ENCODE measurements around the gene METTL14. TPM values are rescaled to one million over a fixed set of nuclear protein-coding genes. Genes with fewer than 3 reads are reported as not detected.

METTL14 gene
- total RNA-seq, 1 experiment from 2014 or later = 8.3 TPM

DNA sequence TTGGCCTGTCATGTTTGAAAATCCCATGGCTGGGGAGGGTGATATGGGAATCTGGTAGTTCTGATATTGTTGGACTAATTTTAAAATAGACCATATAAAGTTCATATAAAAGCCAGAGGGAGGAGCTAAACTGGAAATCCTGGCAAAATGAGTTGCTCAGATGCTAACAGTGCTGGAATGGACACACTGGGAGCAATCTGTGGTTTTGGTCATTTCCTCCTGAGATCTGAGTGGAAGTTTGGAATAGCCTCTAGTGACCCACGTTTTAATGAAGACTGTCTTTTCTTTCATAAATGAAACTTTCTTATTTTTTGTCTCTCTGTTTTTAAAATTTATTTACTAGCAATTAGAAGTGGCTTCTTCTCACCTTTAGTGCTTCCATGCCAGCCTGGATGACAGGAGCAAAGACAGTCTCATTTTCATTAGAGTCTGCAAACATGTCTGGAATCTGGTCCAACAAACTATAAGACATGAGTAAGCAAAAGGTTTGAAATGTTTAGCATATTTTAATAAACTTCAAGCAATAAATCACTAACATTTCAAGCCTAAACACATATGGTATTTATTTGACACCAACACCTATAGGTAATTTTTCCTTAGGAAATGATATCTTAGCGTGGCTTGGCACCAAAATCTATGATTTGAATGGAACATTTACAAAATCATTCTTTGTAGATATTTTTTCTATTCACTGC, 66.6 kb downstream of the METTL14 start:
- DNase-seq = no peak
- Histone ChIP-seq H3K36me3 (peaks cover 37% of the 10 kb centered on the region), H3K4me3 (no peak overlapping the region), H3K27me3 (no peaks in the 10 kb centered on the region), H3K9me3 (no peaks in the 10 kb centered on the region)

GRCh38 chr4:118752551-118752950, 67.4 kb downstream of the METTL14 start:
- H3K4me3 ChIP-seq = no peak overlapping the region
- H3K9me3 ChIP-seq = no peaks in the 10 kb centered on the region
- DNase-seq = no peak
- H3K27me3 ChIP-seq = no peaks in the 10 kb centered on the region
- peaks cover 41% of the 10 kb centered on the region for H3K36me3 ChIP-seq

- H3K4me3 ChIP-seq = no peak overlapping the region
- DNase-seq = no peak
- no peaks in the 10 kb centered on the region for H3K9me3 ChIP-seq
- H3K27me3 ChIP-seq = no peaks in the 10 kb centered on the region
- H3K36me3 ChIP-seq = peaks cover 41% of the 10 kb centered on the region
Measured at GRCh38 chr4:118753096-118753495, 67.9 kb downstream of the METTL14 start.

DNA sequence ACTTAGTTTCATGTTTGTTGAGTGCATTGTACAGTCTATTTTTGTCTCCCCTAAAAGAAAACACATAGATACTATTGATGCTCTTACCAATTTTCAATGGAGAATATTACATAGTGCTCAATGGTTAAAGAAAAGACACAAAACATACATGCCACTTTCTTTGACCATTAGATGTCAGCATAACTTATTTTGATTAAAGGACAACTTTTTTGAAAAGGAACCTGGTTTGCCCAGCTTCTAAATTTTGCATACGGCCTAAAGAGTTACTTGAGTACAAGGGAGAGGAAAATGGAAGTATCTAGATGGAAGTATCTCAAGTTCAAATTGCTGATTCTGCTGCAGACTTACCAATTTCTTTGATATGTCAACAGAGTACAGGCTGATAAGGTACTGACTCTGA, 68.5 kb downstream of the METTL14 start:
- no peak for DNase-seq
- no peaks in the 10 kb centered on the region for H3K27me3 ChIP-seq
- no peak overlapping the region for H3K4me3 ChIP-seq
- H3K36me3 ChIP-seq = peaks cover 45% of the 10 kb centered on the region
- H3K9me3 ChIP-seq = no peaks in the 10 kb centered on the region

GRCh38 chr4:118754890-118755289, 69.7 kb downstream of the METTL14 start:
- H3K27me3 ChIP-seq = no peaks in the 10 kb centered on the region
- DNase-seq = no peak
- no peak overlapping the region for H3K4me3 ChIP-seq
- no peaks in the 10 kb centered on the region for H3K9me3 ChIP-seq
- H3K36me3 ChIP-seq = peaks cover 50% of the 10 kb centered on the region

GRCh38 chr4:118755438-118756226, 70.4 kb downstream of the METTL14 start:
- Histone ChIP-seq H3K9me3 (no peaks in the 10 kb centered on the region), H3K27me3 (no peaks in the 10 kb centered on the region), H3K4me3 (no peak overlapping the region), H3K36me3 (peaks cover 48% of the 10 kb centered on the region)
- DNase-seq = no peak

DNA sequence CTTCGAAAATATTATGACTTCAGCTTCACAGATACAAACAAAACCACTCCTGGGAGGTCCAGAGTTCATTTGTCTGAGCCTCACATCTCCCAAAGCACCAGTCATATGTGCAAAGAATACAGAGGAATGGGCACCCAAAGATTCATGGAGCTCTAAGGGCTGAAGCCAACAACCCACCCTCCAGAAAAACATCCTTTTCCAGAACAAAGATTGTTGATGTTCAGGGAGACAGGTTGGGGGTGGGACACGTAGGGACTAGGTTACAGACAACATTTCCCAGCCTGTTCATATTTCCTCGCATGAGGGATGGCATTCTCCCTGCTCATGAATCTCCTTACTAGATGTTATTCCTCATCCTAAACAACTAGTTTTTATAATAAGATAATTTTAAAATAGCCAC, 71.2 kb downstream of the METTL14 start:
- Histone ChIP-seq H3K4me3 (no peak overlapping the region), H3K27me3 (no peaks in the 10 kb centered on the region), H3K36me3 (peaks cover 50% of the 10 kb centered on the region), H3K9me3 (no peaks in the 10 kb centered on the region)
- no peak for DNase-seq

- H3K4me3 ChIP-seq = no peak overlapping the region
- no peaks in the 10 kb centered on the region for H3K27me3 ChIP-seq
- no peaks in the 10 kb centered on the region for H3K9me3 ChIP-seq
- no peak for DNase-seq
- peaks cover 47% of the 10 kb centered on the region for H3K36me3 ChIP-seq
Measured at GRCh38 chr4:118756958-118757357, 71.8 kb downstream of the METTL14 start.

GRCh38 chr4:118757761-118758251, 72.6 kb downstream of the METTL14 start:
- no peaks in the 10 kb centered on the region for H3K27me3 ChIP-seq
- H3K36me3 ChIP-seq = peaks cover 47% of the 10 kb centered on the region
- H3K4me3 ChIP-seq = no peak overlapping the region
- no peak for DNase-seq
- H3K9me3 ChIP-seq = no peaks in the 10 kb centered on the region

- H3K36me3 ChIP-seq = peaks cover 49% of the 10 kb centered on the region
- H3K27me3 ChIP-seq = no peaks in the 10 kb centered on the region
- no peaks in the 10 kb centered on the region for H3K9me3 ChIP-seq
- DNase-seq = no peak
- no peak overlapping the region for H3K4me3 ChIP-seq
Measured at GRCh38 chr4:118758293-118758692, 73.1 kb downstream of the METTL14 start.

GRCh38 chr4:118759481-118759880, 74.3 kb downstream of the METTL14 start:
- DNase-seq = no peak
- Histone ChIP-seq H3K36me3 (peaks cover 51% of the 10 kb centered on the region), H3K4me3 (no peak overlapping the region), H3K27me3 (no peaks in the 10 kb centered on the region), H3K9me3 (no peaks in the 10 kb centered on the region)

DNA sequence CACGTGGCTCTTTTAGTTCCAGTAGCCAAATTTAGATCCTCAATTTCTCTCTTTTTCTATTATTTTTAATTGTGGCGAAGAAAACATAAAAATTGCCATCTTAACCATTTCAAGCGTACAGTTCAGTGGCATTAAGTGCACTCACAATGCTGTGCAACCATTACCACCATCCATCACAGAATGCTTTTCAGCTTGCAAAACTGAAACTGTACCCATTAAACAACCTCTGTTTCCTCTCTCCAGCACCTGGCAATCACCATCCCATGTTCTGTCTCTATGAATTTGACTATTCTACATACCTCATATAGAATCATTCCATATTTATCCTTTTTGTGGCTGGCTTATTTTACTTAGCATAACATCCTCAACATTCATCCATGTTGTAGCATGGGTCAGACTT, 74.9 kb downstream of the METTL14 start:
- no peak for DNase-seq
- H3K9me3 ChIP-seq = no peaks in the 10 kb centered on the region
- no peak overlapping the region for H3K4me3 ChIP-seq
- H3K36me3 ChIP-seq = peaks cover 57% of the 10 kb centered on the region
- no peaks in the 10 kb centered on the region for H3K27me3 ChIP-seq

DNA sequence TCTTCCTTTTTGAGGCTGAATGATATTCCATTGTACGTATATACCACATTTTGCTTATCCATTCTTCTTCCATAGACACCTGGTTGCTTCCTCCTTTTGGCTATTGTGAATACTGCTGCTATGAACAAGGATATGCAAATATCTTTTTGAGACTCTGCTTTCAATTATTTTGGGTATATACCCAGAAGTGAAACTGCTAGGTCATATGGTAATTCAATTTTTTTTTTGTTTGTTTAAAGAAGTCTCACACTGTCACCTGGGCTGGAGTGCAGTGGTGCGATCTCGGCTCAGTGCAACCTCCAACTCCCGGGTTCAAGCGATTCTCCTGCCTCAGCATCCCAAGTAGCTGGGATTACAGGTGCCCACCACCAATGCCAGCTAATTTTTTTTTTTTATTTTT, 75.3 kb downstream of the METTL14 start:
- Histone ChIP-seq H3K36me3 (peaks cover 57% of the 10 kb centered on the region), H3K9me3 (no peaks in the 10 kb centered on the region), H3K27me3 (no peaks in the 10 kb centered on the region), H3K4me3 (no peak overlapping the region)
- DNase-seq = no peak

DNA sequence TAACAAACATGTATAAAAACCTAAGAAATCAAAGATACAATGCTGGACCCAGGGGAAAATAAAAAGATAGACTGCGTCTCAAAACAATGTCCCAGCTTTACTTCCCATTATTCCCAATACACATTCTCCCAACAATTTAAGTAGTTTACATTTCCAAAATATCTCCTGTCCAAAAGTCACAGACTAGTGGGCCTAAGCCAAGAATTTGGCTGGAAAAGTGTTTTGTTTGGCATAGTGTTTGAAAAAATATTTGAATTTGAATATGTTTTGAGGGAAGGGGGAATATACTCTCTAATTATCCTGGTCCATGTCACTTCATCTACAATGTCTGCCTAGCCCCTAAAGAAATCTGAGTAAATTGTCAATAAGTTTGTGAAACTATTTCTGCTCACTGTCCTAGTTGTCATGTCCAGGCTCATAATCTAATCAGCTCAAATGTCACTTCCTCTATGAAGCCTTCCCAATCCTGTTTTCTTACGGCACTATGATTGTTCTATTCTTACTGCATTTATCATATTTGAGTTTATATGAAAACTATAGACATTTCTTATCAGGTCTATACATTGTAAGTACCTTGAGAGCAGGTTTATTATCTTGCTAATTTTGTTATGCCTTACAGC, 76.3 kb downstream of the METTL14 start:
- no peak for DNase-seq
- Histone ChIP-seq H3K9me3 (no peaks in the 10 kb centered on the region), H3K4me3 (no peak overlapping the region), H3K36me3 (peaks cover 62% of the 10 kb centered on the region), H3K27me3 (no peaks in the 10 kb centered on the region)

- H3K27me3 ChIP-seq = no peaks in the 10 kb centered on the region
- H3K36me3 ChIP-seq = peaks cover 67% of the 10 kb centered on the region
- no peak for DNase-seq
- no peak overlapping the region for H3K4me3 ChIP-seq
- no peaks in the 10 kb centered on the region for H3K9me3 ChIP-seq
Measured at GRCh38 chr4:118762155-118762554, 77.0 kb downstream of the METTL14 start.

DNA sequence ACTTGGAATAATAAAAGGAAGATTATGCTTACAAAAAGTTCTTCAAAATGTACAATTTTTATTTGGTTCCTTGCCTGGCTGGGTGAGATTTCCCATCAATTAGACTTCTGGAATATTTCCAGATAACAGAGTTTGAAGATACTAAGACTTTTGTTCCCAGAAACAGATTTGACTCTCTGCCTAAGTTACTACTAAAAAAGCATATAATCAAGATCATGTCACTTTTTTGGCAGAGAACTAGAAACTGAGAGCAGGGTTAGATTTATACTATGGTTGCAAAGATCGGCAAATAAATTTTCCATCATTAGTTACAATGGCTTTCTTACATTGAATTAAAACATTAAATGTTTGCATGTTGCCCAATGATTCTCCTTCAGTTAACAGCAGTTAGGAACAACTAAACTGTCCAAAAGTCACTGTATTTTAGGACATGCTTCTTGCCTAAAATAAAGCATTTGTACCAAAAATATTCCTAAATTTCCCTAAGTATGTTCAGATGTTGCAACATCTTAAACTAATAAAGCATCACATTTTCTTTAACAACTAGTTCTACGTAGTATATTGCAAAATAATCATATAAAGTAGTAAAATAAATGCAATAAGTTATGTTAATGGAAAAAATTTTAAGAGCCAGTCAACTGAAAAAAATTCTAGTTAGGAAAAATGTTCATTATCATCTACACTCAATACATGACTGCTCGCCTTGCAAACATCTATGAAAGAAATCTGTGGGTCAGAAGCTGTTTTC, 77.7 kb downstream of the METTL14 start:
- no peaks in the 10 kb centered on the region for H3K27me3 ChIP-seq
- peaks cover 71% of the 10 kb centered on the region for H3K36me3 ChIP-seq
- H3K9me3 ChIP-seq = no peaks in the 10 kb centered on the region
- DNase-seq = no peak
- H3K4me3 ChIP-seq = no peak overlapping the region

Measured in MG63 (cell line).